ENCODE data around the gene SLC25A51.

GRCh38 chr9:37952731-37953130 is 48.8 kb upstream of the SLC25A51 start:
- TF ChIP-seq, protein P1, sequence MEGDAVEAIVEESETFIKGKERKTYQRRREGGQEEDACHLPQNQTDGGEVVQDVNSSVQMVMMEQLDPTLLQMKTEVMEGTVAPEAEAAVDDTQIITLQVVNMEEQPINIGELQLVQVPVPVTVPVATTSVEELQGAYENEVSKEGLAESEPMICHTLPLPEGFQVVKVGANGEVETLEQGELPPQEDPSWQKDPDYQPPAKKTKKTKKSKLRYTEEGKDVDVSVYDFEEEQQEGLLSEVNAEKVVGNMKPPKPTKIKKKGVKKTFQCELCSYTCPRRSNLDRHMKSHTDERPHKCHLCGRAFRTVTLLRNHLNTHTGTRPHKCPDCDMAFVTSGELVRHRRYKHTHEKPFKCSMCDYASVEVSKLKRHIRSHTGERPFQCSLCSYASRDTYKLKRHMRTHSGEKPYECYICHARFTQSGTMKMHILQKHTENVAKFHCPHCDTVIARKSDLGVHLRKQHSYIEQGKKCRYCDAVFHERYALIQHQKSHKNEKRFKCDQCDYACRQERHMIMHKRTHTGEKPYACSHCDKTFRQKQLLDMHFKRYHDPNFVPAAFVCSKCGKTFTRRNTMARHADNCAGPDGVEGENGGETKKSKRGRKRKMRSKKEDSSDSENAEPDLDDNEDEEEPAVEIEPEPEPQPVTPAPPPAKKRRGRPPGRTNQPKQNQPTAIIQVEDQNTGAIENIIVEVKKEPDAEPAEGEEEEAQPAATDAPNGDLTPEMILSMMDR (conservative IDR thresholded peaks at IDR 0.05; ENCODE audit: low read length) = no peak
- no peak for TF ChIP-seq EZH2phosphoT487 (IDR thresholded peaks at IDR 0.05; ENCODE audit: borderline replicate concordance, low read depth, low read length)
